Effector memory CD8-positive, alpha-beta T cell (primary cell): Measurements from ENCODE around the gene GGT6.
A peak's percentile ranks its signal among the peaks of the same experiment; 100 is the strongest.
"Not testable (repeated sequence)": the region's sequence is repeated elsewhere in the genome, so short reads cannot be mapped to it uniquely, and the experiment has no call there.

ENCODE experiments used
- ATAC-seq: fragments of 150-1000 bp; cut with Tn5 transposase; replicated peaks from 2 replicates; pipeline ENCODE4 v1.10.0; 2021; ENCODE audit warnings: mild to moderate bottlenecking, moderate library complexity
- DNase-seq, 3 experiments: peaks; one replicate each; pipeline ENCODE4 v3.0.0; 2021
- H3K27ac Mint-ChIP-seq, 2 donors: one replicate each; pipeline ENCODE4 v1.8.0; 2022; ENCODE audit warnings: mild to moderate bottlenecking in 2 of 2, mixed read lengths in 2 of 2, moderate library complexity in 2 of 2
- H3K27me3 Mint-ChIP-seq, 2 donors: one replicate each; pipeline ENCODE4 v1.8.0; 2022; ENCODE audit warnings: mixed read lengths in 2 of 2
- H3K36me3 Mint-ChIP-seq: one replicate; pipeline ENCODE4 v1.8.0; 2022; ENCODE audit warnings: mild to moderate bottlenecking, moderate library complexity, mixed read lengths; ENCODE audit not compliant: insufficient read depth
- H3K4me1 Mint-ChIP-seq, 2 donors: one replicate each; pipeline ENCODE4 v1.8.0; 2022; ENCODE audit warnings: low read depth in 2 of 2, mixed read lengths in 2 of 2
- H3K4me3 Mint-ChIP-seq, 2 donors: one replicate each; pipeline ENCODE4 v1.8.0; 2022; ENCODE audit warnings: mild to moderate bottlenecking in 2 of 2, mixed read lengths in 2 of 2, moderate library complexity in 2 of 2
- H3K9me3 Mint-ChIP-seq, 2 donors: one replicate each; pipeline ENCODE4 v1.8.0; 2022; ENCODE audit warnings: mixed read lengths in 2 of 2
- total RNA-seq, 9 experiments: gene quantifications; one replicate each; lab custom pipeline; 2026; lab: John Stamatoyannopoulos, UW

GGT6 gene
- 0 to 0.11 (median 0) reads per million in 9 experiments for total RNA-seq

GRCh38 chr17:4560421-4560820 lies at the start of gene GGT6:
Gene GGT6, minus strand, starts transcription at chr17:4560577. Its CDS starts 56 bp downstream, at chr17:4560521.
- Mint-ChIP-seq H3K36me3 (peaks cover 4% of the 10 kb centered on the region), H3K9me3 (no peaks in the 10 kb centered on the region), H3K27me3 (no peaks in the 10 kb centered on the region), H3K4me3 (no peak within 1 kb of the TSS), H3K27ac (no peak within 1 kb of the TSS), H3K4me1 (peaks cover 19 to 20% of the 10 kb centered on the region in 2 donors)
- DNase-seq: no peak
- no peak for ATAC-seq

GRCh38 chr17:4610162-4610561 lies 49.8 kb upstream of the GGT6 start:
- H3K27me3 Mint-ChIP-seq: peaks cover 31 to 48% of the 10 kb centered on the region in 2 donors
- DNase-seq: no peak
- H3K4me3 Mint-ChIP-seq: no peak overlapping the region
- ATAC-seq: no peak
- no peaks in the 10 kb centered on the region for H3K9me3 Mint-ChIP-seq
- no peaks in the 10 kb centered on the region for H3K4me1 Mint-ChIP-seq
- no peak overlapping the region for H3K27ac Mint-ChIP-seq
- no peaks in the 10 kb centered on the region for H3K36me3 Mint-ChIP-seq

GRCh38 chr17:4609761-4610160 lies 49.4 kb upstream of the GGT6 start:
- peaks cover 31 to 48% of the 10 kb centered on the region in 2 donors for H3K27me3 Mint-ChIP-seq
- ATAC-seq (no peak), DNase-seq (no peak)
- no peak overlapping the region for H3K27ac Mint-ChIP-seq
- H3K4me1 Mint-ChIP-seq: no peaks in the 10 kb centered on the region
- H3K36me3 Mint-ChIP-seq: no peaks in the 10 kb centered on the region
- no peaks in the 10 kb centered on the region for H3K9me3 Mint-ChIP-seq
- no peak overlapping the region for H3K4me3 Mint-ChIP-seq

- Mint-ChIP-seq H3K9me3 (no peaks in the 10 kb centered on the region), H3K4me1 (peaks cover 0 to 4% of the 10 kb centered on the region in 2 donors), H3K36me3 (no peaks in the 10 kb centered on the region), H3K27ac (no peak overlapping the region), H3K27me3 (peaks cover 31 to 65% of the 10 kb centered on the region in 2 donors), H3K4me3 (no peak overlapping the region)
- DNase-seq (no peak), ATAC-seq (no peak)
Measured at GRCh38 chr17:4607773-4608187, 47.4 kb upstream of the GGT6 start.

GRCh38 chr17:4607261-4607741 lies 46.9 kb upstream of the GGT6 start:
- Mint-ChIP-seq H3K4me1 (peaks cover 0 to 4% of the 10 kb centered on the region in 2 donors), H3K36me3 (no peaks in the 10 kb centered on the region), H3K9me3 (no peaks in the 10 kb centered on the region), H3K27ac (no peak overlapping the region), H3K27me3 (peaks cover 31 to 68% of the 10 kb centered on the region in 2 donors), H3K4me3 (no peak overlapping the region)
- DNase-seq: no peak
- no peak for ATAC-seq

- Mint-ChIP-seq H3K9me3 (no peaks in the 10 kb centered on the region), H3K4me1 (peaks cover 0 to 4% of the 10 kb centered on the region in 2 donors), H3K4me3 (no peak overlapping the region), H3K36me3 (no peaks in the 10 kb centered on the region), H3K27ac (peak overlapping the region in 1 of 2 donors; percentile 44), H3K27me3 (peaks cover 31 to 58% of the 10 kb centered on the region in 2 donors)
- no peak for ATAC-seq
- DNase-seq: no peak
Measured at GRCh38 chr17:4605826-4606225, 45.4 kb upstream of the GGT6 start.

GRCh38 chr17:4604736-4605135 lies 44.4 kb upstream of the GGT6 start:
- not testable (repeated sequence) for H3K4me1 Mint-ChIP-seq, H3K36me3 Mint-ChIP-seq, DNase-seq, H3K9me3 Mint-ChIP-seq, H3K27ac Mint-ChIP-seq, H3K4me3 Mint-ChIP-seq, ATAC-seq
- peaks cover 22 to 56% of the 10 kb centered on the region in 2 donors for H3K27me3 Mint-ChIP-seq

- peaks cover 0 to 4% of the 10 kb centered on the region in 2 donors for H3K4me1 Mint-ChIP-seq
- H3K27ac Mint-ChIP-seq: no peak overlapping the region
- DNase-seq (no peak), ATAC-seq (no peak)
- H3K4me3 Mint-ChIP-seq: no peak overlapping the region
- H3K36me3 Mint-ChIP-seq: no peaks in the 10 kb centered on the region
- H3K9me3 Mint-ChIP-seq: no peaks in the 10 kb centered on the region
- peaks cover 22 to 56% of the 10 kb centered on the region in 2 donors for H3K27me3 Mint-ChIP-seq
Measured at GRCh38 chr17:4604111-4604644, 43.8 kb upstream of the GGT6 start.

- Mint-ChIP-seq H3K36me3 (no peaks in the 10 kb centered on the region), H3K4me3 (no peak overlapping the region), H3K4me1 (peaks cover 0 to 4% of the 10 kb centered on the region in 2 donors), H3K27me3 (peaks cover 21 to 53% of the 10 kb centered on the region in 2 donors), H3K27ac (no peak overlapping the region), H3K9me3 (no peaks in the 10 kb centered on the region)
- DNase-seq: no peak
- ATAC-seq: no peak
Measured at GRCh38 chr17:4602041-4602440, 41.7 kb upstream of the GGT6 start.

- ATAC-seq (no peak), DNase-seq (no peak)
- H3K27ac Mint-ChIP-seq: no peak overlapping the region
- peaks cover 23 to 55% of the 10 kb centered on the region in 2 donors for H3K27me3 Mint-ChIP-seq
- no peaks in the 10 kb centered on the region for H3K36me3 Mint-ChIP-seq
- H3K9me3 Mint-ChIP-seq: no peaks in the 10 kb centered on the region
- no peak overlapping the region for H3K4me3 Mint-ChIP-seq
- peaks cover 0 to 4% of the 10 kb centered on the region in 2 donors for H3K4me1 Mint-ChIP-seq
Measured at GRCh38 chr17:4601326-4601725, 40.9 kb upstream of the GGT6 start.

GRCh38 chr17:4600563-4600962 lies 40.2 kb upstream of the GGT6 start:
- no peak overlapping the region for H3K27ac Mint-ChIP-seq
- H3K9me3 Mint-ChIP-seq: no peaks in the 10 kb centered on the region
- peaks cover 0 to 4% of the 10 kb centered on the region in 2 donors for H3K4me1 Mint-ChIP-seq
- ATAC-seq: no peak
- H3K4me3 Mint-ChIP-seq: no peak overlapping the region
- H3K27me3 Mint-ChIP-seq: peaks cover 23 to 55% of the 10 kb centered on the region in 2 donors
- no peak for DNase-seq
- H3K36me3 Mint-ChIP-seq: no peaks in the 10 kb centered on the region

- Mint-ChIP-seq H3K27me3 (peaks cover 23 to 62% of the 10 kb centered on the region in 2 donors), H3K9me3 (no peaks in the 10 kb centered on the region), H3K36me3 (no peaks in the 10 kb centered on the region), H3K4me3 (no peak overlapping the region), H3K27ac (no peak overlapping the region), H3K4me1 (peaks cover 5 to 8% of the 10 kb centered on the region in 2 donors)
- ATAC-seq (no peak), DNase-seq (no peak)
Measured at GRCh38 chr17:4599505-4600281, 39.3 kb upstream of the GGT6 start.

GRCh38 chr17:4598776-4599504 lies 38.6 kb upstream of the GGT6 start:
- H3K27ac Mint-ChIP-seq: no peak overlapping the region
- peaks cover 23 to 58% of the 10 kb centered on the region in 2 donors for H3K27me3 Mint-ChIP-seq
- peaks cover 5% of the 10 kb centered on the region in 2 donors for H3K4me1 Mint-ChIP-seq
- H3K9me3 Mint-ChIP-seq: no peaks in the 10 kb centered on the region
- H3K4me3 Mint-ChIP-seq: no peak overlapping the region
- DNase-seq: no peak
- no peak for ATAC-seq
- no peaks in the 10 kb centered on the region for H3K36me3 Mint-ChIP-seq
